T47D (cell line): ENCODE data around the gene NEGR1.

ENCODE experiments used
- DNase-seq, 2 experiments: peaks; one replicate each; pipeline versions ENCODE4 v3.0.0 to v3.0.0-alpha.2; 2011 to 2012; ENCODE audit warnings: low read depth in 1 of 2, low spot score in 1 of 2
- JUND ChIP-seq: IDR thresholded peaks from 2 replicates; pipeline ENCODE4 v1.6.1; 2012; ENCODE audit warnings: low read depth
- in situ Hi-C: cut with HindIII; loops from 2 replicates; pipeline ENCODE4 v1.10.0; 2016; ENCODE audit warnings: low sequenced_read_pairs, low pct_unique_long_range_greater_than_20kb

The NEGR1 gene

DNA sequence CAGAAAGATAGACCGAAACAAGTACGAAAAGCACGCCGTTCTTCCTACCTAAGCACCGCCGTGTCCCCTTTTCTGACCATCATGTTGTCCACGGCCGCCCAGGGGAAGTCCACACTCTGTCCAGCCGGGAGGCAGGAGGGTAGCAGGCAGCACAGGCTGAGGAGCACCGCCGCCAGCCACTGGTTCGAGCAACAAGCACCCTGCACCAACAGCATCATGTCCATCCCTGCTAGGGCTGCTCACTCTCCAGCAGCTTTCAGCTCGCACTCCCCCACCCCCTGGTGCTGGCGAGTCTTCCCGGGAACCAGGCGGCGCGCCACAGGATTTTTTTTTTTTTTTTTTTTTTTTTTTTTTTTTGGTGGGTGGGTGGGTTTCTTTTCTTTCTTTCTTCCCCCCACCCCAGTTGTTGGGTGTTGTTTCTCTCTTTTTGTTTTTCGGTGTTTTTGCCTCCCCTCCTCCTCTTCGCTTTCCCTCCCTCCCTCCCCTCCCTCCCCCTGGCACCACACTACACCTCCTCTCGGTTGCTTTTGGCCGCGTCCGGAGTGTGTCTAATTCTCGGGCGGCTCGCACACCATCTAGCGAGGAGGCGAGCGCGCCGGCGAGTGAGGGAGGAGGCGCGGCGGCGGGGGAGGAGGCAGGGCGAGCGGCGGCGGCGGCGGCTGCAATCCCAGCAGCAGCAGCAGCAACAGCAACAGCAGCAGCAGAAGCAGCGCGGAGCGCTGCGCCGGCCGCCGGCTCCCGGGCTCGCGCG lies at the start of gene NEGR1:
Gene NEGR1 (minus strand): TSS at position 269 of the 751 bp plus-strand sequence.
- no peak for TF ChIP-seq JUND
- peak; percentile 9 to 86 for DNase-seq
- in situ Hi-C loops, result no loop called here

DNA sequence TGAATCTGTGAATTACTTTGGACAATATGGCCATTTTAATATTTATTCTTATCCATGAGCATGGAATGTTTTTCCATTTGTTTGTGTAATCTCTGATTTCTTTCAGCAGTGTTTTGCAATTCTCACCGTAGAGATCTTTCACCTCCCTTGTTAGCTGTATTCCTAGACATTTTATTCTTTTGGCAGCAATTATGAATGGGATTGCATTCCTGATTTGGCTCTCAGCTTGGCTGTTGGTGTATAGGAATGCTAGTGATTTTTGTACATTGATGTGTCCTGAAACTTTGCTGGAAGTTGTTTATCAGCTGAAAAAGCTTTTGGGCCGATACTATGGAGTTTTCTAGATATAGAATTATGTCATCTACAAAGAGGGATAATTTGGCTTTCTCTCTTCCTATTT lies 44.2 kb upstream of the NEGR1 start:
- no peak for TF ChIP-seq JUND
- in situ Hi-C loops, result no loop called here

DNA sequence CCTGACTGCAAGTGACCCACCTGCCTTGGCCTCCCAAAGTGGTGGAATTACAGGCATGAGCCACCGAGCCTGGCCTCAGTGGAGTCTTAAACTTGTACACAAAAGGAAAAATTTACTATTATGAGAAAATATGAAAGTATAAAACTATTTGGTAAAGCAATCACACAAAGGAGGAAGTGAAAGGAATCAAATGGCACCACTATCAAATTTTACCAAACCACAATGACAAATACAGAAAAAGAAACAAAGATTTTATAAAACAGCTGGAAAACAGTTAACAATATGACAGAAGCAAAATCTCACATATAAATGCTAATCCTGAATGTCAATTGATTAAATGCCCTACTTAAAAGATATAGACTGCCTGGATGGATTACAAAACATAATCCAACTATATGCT lies 42.1 kb upstream of the NEGR1 start:
- TF ChIP-seq JUND, result no peak
- in situ Hi-C loops, result no loop called here
- no peak for DNase-seq

More for the DNA sequence above, 44.2 kb upstream of the NEGR1 start:
- no peak for DNase-seq

- in situ Hi-C loops, result no loop called here
- no peak for TF ChIP-seq JUND
- DNase-seq, result no peak
Measured at GRCh38 chr1:72322910-72323309, 40.6 kb upstream of the NEGR1 start.

GRCh38 chr1:72296501-72296900 lies 14.2 kb upstream of the NEGR1 start:
- no peak for DNase-seq
- TF ChIP-seq JUND, result no peak
- in situ Hi-C loops, result no loop called here

- no peak for TF ChIP-seq JUND
- DNase-seq, result no peak
- in situ Hi-C loops, result no loop called here
Measured at GRCh38 chr1:72288886-72289285, 6.5 kb upstream of the NEGR1 start.

GRCh38 chr1:72286401-72286800 lies 4.1 kb upstream of the NEGR1 start:
- TF ChIP-seq JUND, result no peak
- in situ Hi-C loops, result no loop called here
- DNase-seq, result no peak

GRCh38 chr1:72285074-72285425 lies 2.7 kb upstream of the NEGR1 start:
- in situ Hi-C loops, result no loop called here
- DNase-seq, result no peak
- TF ChIP-seq JUND, result no peak

DNA sequence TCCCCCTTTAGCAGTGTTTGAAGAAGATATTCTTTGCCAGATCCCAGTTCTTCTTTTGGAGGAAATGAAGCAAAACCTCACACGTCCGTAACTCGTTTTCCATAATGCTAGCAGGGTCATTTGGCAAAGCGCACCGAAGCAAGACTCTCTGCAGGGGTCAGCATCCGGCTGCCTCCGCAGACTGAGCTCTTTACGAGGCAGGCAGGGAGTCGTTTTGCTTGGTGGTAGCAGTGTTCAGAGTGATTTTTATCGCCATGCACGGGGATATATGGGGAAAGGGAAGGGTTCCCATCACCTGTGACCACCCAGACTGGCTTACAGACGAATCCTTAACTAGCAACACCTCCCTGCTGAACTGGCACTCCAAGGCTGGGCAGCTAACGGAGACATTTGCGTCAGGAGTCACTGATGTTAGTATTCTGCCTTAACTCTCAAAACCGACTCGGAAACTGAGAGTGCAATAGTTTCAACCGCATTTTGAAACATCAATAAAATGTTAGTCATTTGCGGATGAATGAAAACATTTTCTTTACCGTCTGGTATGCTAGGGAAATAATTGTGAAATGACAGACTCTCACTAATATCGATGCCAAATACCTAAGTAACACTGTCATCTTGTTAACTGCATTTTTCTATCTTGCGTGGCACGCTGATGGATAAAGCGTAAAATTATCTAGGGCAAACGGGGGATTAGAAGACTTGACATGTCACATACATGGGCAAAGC lies 2.2 kb upstream of the NEGR1 start:
- TF ChIP-seq JUND, result no peak
- DNase-seq, result peak in 1 of 2 experiments; percentile 9
- in situ Hi-C loops, result no loop called here

- no peak for TF ChIP-seq JUND
- DNase-seq, result peak in 1 of 2 experiments; percentile 4
- in situ Hi-C loops, result no loop called here
Measured at GRCh38 chr1:72284084-72284347, 1.7 kb upstream of the NEGR1 start.

DNA sequence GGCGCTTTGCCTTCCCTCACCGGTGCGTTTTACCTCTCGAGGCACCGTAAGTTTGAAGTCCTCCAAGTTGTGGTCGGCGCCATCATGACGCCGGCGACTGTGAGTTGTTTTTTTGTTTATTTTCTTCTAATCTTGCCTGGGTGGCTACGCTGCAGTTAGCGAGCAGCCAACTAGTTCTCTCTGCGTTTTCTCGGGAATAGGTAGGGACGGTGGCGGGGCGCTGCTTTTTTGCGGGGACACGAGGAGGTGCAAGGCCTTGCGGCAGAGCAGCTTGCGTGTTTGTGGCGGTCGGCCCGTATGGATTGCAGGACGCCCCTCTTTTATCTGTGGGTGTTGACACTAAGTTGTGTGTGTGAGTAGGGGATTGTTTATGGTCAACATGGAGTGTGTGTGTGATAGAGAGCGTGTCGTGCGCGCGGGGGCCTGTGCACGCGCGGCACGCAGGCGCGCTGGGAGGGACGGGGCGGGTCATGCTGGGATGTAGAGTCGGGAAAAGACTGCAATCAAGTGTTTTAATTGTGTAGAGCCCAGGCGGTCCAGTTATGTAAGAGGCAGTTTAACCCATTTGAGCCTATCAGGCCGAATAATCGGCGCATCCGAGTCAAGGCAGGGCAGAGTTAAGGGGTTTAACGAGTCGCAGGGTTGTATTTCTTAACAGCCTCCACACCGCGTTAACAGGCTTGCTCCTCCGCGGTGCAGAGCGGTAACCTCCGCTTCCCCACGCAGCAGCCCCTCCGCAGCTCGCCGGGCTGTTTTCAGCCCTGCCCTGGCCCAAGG lies 1.2 kb upstream of the NEGR1 start:
- in situ Hi-C loops, result no loop called here
- DNase-seq, result peak; percentile 10 to 33
- TF ChIP-seq JUND, result no peak

DNA sequence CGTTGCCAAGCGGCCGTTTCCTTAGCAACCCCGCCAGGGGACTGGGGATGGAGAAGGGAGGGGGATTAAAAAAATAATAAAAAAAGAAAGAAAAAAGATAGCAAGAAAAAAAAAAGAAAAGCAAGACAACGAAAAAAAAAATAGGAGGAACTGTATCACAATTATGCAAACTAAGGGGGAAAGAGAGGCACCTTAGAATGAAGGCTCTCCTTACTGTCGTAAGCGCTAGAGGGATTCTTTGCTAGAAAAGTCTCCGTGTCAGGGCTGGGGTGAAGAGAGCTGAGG lies 625 bp upstream of the NEGR1 start:
- TF ChIP-seq JUND, result no peak
- in situ Hi-C loops, result no loop called here
- DNase-seq, result no peak

- no peak for TF ChIP-seq JUND
- in situ Hi-C loops, result no loop called here
- DNase-seq, result no peak
Measured at GRCh38 chr1:72281637-72282270, 585 bp downstream of the NEGR1 start.
